ENCODE results near the gene HNRNPC.
"Not testable (repeated sequence)": the region's sequence is repeated elsewhere in the genome, so short reads cannot be mapped to it uniquely, and the experiment has no call there.

Gene HNRNPC

GRCh38 chr14:21184254-21184653, 85.0 kb downstream of the HNRNPC start:
- WGBS, result 88% methylated on average over 1 of the region's 1 CpG
- H3K4me1 ChIP-seq (ENCODE audit: insufficient read depth, low read length), result no peaks in the 10 kb centered on the region

GRCh38 chr14:21182166-21182565, 87.1 kb downstream of the HNRNPC start:
- H3K27me3 ChIP-seq (ENCODE audit: insufficient read depth, low read length), result no peaks in the 10 kb centered on the region
- WGBS, result 60% methylated on average over 1 of the region's 2 CpGs
- no peak overlapping the region for H3K27ac ChIP-seq (ENCODE audit: low read depth, low read length)

More at GRCh38 chr14:21184254-21184653, 85.0 kb downstream of the HNRNPC start:
- Histone ChIP-seq H3K27me3 (ENCODE audit: insufficient read depth, low read length) (no peaks in the 10 kb centered on the region), H3K9ac (ENCODE audit: low read depth, low read length) (no peak overlapping the region), H3K9me3 (ENCODE audit: insufficient read depth, low read depth, low read length) (0 out of 2 replicates have a peak, but pooled peaks cover 6% of the 10 kb centered on the region), H3K36me3 (ENCODE audit: insufficient read depth, low read length) (no peaks in the 10 kb centered on the region), H3K27ac (ENCODE audit: low read depth, low read length) (no peak overlapping the region), H3K4me3 (ENCODE audit: low read length) (no peak overlapping the region)

DNA sequence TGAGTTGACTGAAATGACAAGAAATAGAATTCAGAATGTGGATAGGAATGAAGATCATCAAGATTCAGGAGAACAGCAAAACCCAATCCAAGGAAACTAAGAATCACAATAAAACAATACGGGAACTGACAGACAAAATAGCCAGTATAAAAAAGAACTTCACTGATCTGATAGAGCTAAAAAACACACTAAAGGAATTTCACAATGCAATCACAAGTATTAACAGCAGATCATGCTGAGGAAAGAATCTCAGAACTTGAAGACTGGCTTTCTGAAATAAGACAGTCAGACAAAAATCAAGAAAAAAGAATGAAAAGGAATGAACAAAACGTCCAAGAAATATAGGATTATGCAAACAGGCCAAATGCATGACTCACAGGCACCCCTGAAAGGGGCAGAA, 98.1 kb downstream of the HNRNPC start:
- Histone ChIP-seq H3K27ac (ENCODE audit: low read depth, low read length) (no peak overlapping the region), H3K9me3 (ENCODE audit: insufficient read depth, low read depth, low read length) (no peaks in the 10 kb centered on the region), H3K4me1 (ENCODE audit: insufficient read depth, low read length) (no peaks in the 10 kb centered on the region), H3K27me3 (ENCODE audit: insufficient read depth, low read length) (no peaks in the 10 kb centered on the region), H3K36me3 (ENCODE audit: insufficient read depth, low read length) (no peaks in the 10 kb centered on the region), H3K9ac (ENCODE audit: low read depth, low read length) (no peak overlapping the region), H3K4me3 (ENCODE audit: low read length) (no peak overlapping the region)
- 85% methylated on average over 2 of the region's 2 CpGs for WGBS

More at GRCh38 chr14:21182166-21182565, 87.1 kb downstream of the HNRNPC start:
- Histone ChIP-seq H3K9ac (ENCODE audit: low read depth, low read length) (no peak overlapping the region), H3K9me3 (ENCODE audit: insufficient read depth, low read depth, low read length) (no peaks in the 10 kb centered on the region), H3K36me3 (ENCODE audit: insufficient read depth, low read length) (no peaks in the 10 kb centered on the region), H3K4me3 (ENCODE audit: low read length) (no peak overlapping the region), H3K4me1 (ENCODE audit: insufficient read depth, low read length) (no peaks in the 10 kb centered on the region)

- no peaks in the 10 kb centered on the region for H3K4me1 ChIP-seq (ENCODE audit: insufficient read depth, low read length)
- H3K27ac ChIP-seq (ENCODE audit: low read depth, low read length), result no peak overlapping the region
- 87% methylated on average over 4 of the region's 4 CpGs for WGBS
- no peaks in the 10 kb centered on the region for H3K27me3 ChIP-seq (ENCODE audit: insufficient read depth, low read length)
- H3K36me3 ChIP-seq (ENCODE audit: insufficient read depth, low read length), result no peaks in the 10 kb centered on the region
- no peak overlapping the region for H3K4me3 ChIP-seq (ENCODE audit: low read length)
- no peak overlapping the region for H3K9ac ChIP-seq (ENCODE audit: low read depth, low read length)
- no peaks in the 10 kb centered on the region for H3K9me3 ChIP-seq (ENCODE audit: insufficient read depth, low read depth, low read length)
Measured at GRCh38 chr14:21169573-21169972, 99.7 kb downstream of the HNRNPC start.

DNA sequence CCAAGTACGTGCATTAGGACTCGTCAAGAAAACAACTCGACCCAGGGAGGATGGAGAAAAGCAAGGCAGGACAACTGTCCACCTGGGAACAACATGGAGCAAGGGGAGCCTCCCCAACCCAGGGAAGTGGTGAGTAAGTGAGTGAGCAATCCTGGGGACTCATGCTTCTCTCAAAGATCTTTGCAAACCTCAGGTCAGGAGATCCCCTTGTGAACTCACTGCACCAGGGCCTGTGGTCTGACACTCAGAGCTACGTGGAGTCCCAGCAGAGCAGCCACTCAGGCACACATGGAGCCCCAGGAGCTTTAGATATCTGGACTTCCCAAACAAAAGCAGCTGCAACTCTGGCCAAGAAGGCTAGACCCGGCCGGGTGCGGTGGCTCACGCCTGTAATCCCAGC, 101.2 kb downstream of the HNRNPC start:
- no peaks in the 10 kb centered on the region for H3K27me3 ChIP-seq (ENCODE audit: insufficient read depth, low read length)

GRCh38 chr14:21165670-21166069, 103.6 kb downstream of the HNRNPC start:
- H3K9me3 ChIP-seq (ENCODE audit: insufficient read depth, low read depth, low read length); H3K9ac ChIP-seq (ENCODE audit: low read depth, low read length); H3K4me3 ChIP-seq (ENCODE audit: low read length); H3K4me1 ChIP-seq (ENCODE audit: insufficient read depth, low read length); H3K27me3 ChIP-seq (ENCODE audit: insufficient read depth, low read length); H3K36me3 ChIP-seq (ENCODE audit: insufficient read depth, low read length); H3K27ac ChIP-seq (ENCODE audit: low read depth, low read length): not testable (repeated sequence)
- WGBS, result 90% methylated on average over 1 of the region's 1 CpG

More for the DNA sequence above, 101.2 kb downstream of the HNRNPC start:
- Histone ChIP-seq H3K36me3 (ENCODE audit: insufficient read depth, low read length) (no peaks in the 10 kb centered on the region), H3K4me3 (ENCODE audit: low read length) (no peak overlapping the region), H3K9ac (ENCODE audit: low read depth, low read length) (no peak overlapping the region), H3K9me3 (ENCODE audit: insufficient read depth, low read depth, low read length) (no peaks in the 10 kb centered on the region), H3K4me1 (ENCODE audit: insufficient read depth, low read length) (no peaks in the 10 kb centered on the region), H3K27ac (ENCODE audit: low read depth, low read length) (no peak overlapping the region)
- 94% methylated on average over 8 of the region's 8 CpGs for WGBS

DNA sequence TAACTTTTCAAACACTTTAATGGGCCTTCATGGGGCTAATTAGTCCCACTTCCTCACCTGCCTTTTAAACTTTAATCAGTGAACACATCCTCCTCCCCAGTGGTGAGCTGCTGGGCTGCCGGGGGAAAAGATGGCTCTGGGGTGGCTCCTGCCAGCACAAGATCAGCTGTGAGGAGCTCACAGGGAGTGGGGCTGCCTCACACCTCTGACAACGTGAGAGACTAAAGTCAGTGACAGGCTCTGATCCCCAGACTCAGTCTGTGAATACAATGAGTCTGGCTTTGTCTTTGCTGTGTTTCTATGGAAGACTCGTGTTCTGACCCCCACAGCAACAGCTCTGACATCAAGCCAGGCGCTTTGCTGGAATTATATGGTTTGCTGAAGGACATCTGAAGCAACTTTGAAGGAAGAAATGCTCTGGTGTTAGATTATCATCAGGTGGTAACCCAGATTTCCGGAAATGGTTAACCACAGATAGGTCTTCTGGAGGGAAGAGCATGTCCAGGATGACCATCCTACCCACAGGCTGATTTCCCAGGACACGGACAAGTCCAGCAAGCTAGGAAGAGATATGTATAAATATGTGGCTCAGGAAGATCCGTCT, 104.1 kb downstream of the HNRNPC start:
- not testable (repeated sequence) for H3K4me3 ChIP-seq (ENCODE audit: low read length); H3K27ac ChIP-seq (ENCODE audit: low read depth, low read length); H3K9me3 ChIP-seq (ENCODE audit: insufficient read depth, low read depth, low read length); H3K9ac ChIP-seq (ENCODE audit: low read depth, low read length); H3K36me3 ChIP-seq (ENCODE audit: insufficient read depth, low read length); H3K4me1 ChIP-seq (ENCODE audit: insufficient read depth, low read length); H3K27me3 ChIP-seq (ENCODE audit: insufficient read depth, low read length)
- WGBS, result 78% methylated on average over 7 of the region's 7 CpGs

DNA sequence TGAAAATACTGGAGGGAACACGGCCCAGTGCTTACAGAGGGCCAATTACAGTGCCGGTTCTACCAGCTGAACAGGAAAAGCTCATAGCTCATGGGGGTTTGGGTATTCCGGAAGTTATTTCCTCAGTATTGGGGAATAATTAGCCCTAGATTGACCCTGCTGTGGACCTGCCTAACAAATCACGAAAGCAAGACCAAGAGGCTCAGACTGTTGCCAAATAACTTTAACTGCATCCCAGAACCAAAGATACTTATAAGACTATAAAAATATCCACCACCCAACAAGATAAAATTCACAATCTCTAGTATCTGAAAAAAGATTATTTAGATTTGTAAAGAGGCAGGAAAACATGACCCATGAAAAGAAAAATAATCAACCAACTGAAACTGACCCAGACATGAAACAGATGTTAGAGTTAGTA, 105.4 kb downstream of the HNRNPC start:
- Histone ChIP-seq H3K9ac (ENCODE audit: low read depth, low read length) (no peak overlapping the region), H3K27me3 (ENCODE audit: insufficient read depth, low read length) (no peaks in the 10 kb centered on the region), H3K36me3 (ENCODE audit: insufficient read depth, low read length) (no peaks in the 10 kb centered on the region), H3K4me3 (ENCODE audit: low read length) (no peak overlapping the region), H3K27ac (ENCODE audit: low read depth, low read length) (no peak overlapping the region), H3K4me1 (ENCODE audit: insufficient read depth, low read length) (no peaks in the 10 kb centered on the region), H3K9me3 (ENCODE audit: insufficient read depth, low read depth, low read length) (no peaks in the 10 kb centered on the region)
- 92% methylated on average over 4 of the region's 4 CpGs for WGBS

GRCh38 chr14:21162081-21162480, 107.2 kb downstream of the HNRNPC start:
- Histone ChIP-seq H3K9me3 (ENCODE audit: insufficient read depth, low read depth, low read length) (no peaks in the 10 kb centered on the region), H3K27ac (ENCODE audit: low read depth, low read length) (no peak overlapping the region), H3K4me1 (ENCODE audit: insufficient read depth, low read length) (no peaks in the 10 kb centered on the region), H3K27me3 (ENCODE audit: insufficient read depth, low read length) (no peaks in the 10 kb centered on the region), H3K9ac (ENCODE audit: low read depth, low read length) (no peak overlapping the region), H3K4me3 (ENCODE audit: low read length) (no peak overlapping the region), H3K36me3 (ENCODE audit: insufficient read depth, low read length) (no peaks in the 10 kb centered on the region)
- 70% methylated on average over 5 of the region's 5 CpGs for WGBS

- Histone ChIP-seq H3K4me3 (ENCODE audit: low read length) (no peak overlapping the region), H3K36me3 (ENCODE audit: insufficient read depth, low read length) (no peaks in the 10 kb centered on the region), H3K27me3 (ENCODE audit: insufficient read depth, low read length) (no peaks in the 10 kb centered on the region), H3K9ac (ENCODE audit: low read depth, low read length) (no peak overlapping the region), H3K9me3 (ENCODE audit: insufficient read depth, low read depth, low read length) (no peaks in the 10 kb centered on the region), H3K4me1 (ENCODE audit: insufficient read depth, low read length) (no peaks in the 10 kb centered on the region), H3K27ac (ENCODE audit: low read depth, low read length) (no peak overlapping the region)
- WGBS, result 83% methylated on average over 4 of the region's 4 CpGs
Measured at GRCh38 chr14:21160061-21160610, 109.1 kb downstream of the HNRNPC start.
